HG03097 (cell line): ENCODE results near the gene HS6ST2.

Experiments used
- ATAC-seq: cut with Tn5 transposase; IDR thresholded peaks from one replicate; pipeline ENCODE4 v1.9.1; 2021; ENCODE audit not compliant: unreplicated experiment, low FRiP score

Gene HS6ST2

GRCh38 chrX:132624466-132624865, 334.0 kb downstream of the HS6ST2 start:
- no peak for ATAC-seq

DNA sequence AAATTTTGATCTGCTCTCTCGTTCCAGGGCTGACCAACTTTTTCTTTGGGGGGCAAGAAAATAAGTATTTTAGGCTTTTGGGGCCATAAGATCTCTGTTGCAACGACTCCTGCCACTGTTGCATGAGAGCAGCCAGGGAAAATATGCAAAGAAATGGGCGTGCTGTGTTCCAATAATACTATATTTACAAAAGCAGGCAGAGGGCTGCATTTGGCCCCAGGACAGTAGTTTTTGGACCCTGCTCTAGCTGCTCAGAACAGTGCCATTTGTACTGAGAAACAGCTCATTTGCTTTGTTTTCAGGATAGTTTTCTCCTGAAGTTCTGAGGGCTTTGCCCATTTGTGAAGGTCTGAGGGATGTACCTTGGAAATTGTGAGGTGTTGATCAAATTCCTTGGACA, 334.5 kb downstream of the HS6ST2 start:
- ATAC-seq, result no peak

GRCh38 chrX:132623300-132623699, 335.1 kb downstream of the HS6ST2 start:
- ATAC-seq, result no peak

DNA sequence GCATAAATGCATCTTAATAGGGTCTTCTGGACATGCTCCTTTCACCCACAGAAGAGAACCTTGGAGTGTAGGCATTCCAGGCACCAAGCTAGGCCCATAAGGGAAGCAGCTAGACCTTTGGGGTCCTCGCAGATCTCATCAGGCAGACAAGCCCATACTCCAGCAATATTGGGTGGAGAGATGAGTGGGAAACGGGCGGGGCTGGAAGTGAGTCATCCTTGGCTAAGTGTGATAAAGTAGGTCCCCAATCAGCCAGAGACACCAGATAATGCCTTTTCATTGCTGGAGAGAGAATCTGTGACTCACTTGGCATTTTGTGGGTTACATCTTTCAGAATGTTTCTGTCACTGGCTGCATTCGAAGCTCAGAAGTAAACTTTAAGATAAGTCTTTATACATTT, 336.3 kb downstream of the HS6ST2 start:
- ATAC-seq, result no peak

DNA sequence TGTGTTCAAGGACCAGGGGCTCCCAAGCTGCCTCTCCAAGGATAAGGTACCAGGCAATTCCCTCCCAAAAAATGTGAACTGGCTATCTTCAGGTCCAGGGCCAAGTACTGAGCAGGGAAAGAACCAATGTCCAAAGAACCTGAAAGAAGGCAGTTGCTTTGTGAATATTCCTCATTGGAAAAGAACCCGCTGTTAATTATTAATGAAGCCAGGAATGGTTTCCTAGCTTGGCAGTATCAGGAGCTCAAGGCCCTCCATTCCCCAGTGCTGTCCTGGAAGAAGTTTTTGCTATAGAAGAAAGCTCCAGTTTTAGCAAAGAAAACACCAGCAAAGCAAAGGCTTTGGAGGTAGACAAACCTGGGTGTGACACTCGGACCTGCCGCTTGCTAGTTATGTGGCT, 339.6 kb downstream of the HS6ST2 start:
- ATAC-seq, result no peak

DNA sequence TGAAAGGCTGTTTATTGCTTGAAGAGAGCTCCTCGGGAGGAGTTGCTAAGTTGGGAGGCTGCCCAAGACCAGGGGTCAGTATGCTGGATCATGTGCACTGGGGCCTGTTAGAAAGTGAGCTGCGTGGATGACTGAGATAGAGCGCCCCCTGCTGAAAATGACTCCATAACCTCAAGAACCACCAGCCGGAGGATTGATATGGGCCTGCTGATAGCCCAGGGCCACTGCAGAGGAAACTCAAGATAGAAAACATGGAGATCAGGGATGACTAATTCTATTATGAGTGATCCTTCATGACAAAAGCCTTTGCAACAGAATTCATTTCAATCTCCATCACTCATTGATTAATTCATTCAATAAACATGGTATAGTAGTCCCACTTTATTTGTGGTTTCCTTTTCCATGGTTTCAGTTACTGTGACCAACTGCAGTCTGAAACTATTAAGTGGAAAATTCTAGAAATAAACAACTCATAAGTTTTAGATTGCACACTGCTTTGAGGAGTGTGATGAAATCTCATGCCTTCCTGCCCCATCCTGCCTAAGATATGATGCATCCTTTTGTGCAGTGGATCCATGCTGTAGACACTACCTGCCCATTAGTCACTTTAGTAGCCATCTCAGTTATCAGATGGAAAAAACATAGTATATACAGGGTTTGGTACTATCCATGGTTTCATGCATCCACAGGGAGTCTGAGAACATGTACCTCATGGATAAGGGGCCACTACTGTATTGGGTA, 342.9 kb downstream of the HS6ST2 start:
- no peak for ATAC-seq

- ATAC-seq, result no peak
These were observed 344.1 kb downstream of the HS6ST2 start for GRCh38 chrX:132614297-132614696.

DNA sequence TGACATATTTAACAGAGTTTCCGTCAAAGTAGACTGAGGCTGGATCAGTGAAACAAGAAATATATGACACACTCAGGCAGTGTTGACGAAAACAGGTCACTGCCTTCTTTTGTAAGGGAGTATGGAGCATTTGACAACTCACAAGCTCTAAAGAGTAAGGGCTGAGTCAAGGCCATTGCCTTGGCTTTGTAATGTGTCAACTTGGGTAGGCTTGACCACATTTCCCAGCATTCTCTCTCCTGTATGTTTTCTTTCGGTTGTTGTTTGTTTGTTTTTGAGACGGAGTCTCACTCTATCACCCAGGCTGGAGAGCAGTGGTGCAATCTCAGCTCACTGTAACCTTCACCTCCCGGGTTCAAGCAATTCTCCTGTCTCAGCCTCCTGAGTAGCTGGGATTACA, 344.6 kb downstream of the HS6ST2 start:
- no peak for ATAC-seq

- ATAC-seq, result no peak
These were observed 345.4 kb downstream of the HS6ST2 start for GRCh38 chrX:132612821-132613564.

DNA sequence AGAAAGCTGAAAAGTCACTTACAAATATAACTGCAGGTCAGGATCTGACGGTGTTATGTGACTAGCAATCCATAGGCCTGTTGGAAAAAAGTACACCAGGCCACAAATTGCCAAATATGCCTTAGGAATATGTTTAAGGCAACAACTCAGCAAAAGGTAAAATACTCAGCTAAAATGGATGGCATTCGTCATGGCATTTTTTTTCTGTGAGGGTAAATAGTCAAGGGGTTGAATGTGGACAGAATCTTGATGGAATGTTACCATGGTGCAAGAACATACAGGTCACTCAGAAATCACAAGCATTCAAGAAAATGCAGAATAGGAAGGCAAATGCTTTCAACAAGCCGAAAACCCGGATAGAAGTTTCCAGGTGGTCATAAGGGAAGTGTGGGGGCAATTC, 347.9 kb downstream of the HS6ST2 start:
- ATAC-seq, result no peak

DNA sequence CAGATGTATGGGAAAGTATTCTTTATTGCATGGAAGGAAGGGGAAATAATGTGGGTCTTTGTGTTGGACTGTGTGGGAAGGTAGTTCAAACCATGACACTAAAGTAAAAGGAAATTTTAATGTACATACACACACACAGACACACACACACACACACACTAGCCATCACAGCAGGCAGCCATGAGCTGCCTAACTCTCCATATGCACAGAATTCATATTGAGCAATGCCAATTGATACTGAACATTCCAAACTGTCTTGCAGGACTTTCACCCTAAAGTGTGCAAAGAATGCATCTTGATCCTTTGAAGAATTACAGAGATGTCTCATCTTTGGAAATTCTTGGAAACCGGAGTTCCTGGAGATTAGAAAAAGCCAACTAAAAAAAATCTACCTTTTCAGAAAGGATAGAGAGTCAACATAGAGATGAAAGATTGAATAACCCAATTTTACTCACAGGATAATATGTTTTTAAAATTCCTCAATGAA, 349.0 kb downstream of the HS6ST2 start:
- ATAC-seq, result no peak

DNA sequence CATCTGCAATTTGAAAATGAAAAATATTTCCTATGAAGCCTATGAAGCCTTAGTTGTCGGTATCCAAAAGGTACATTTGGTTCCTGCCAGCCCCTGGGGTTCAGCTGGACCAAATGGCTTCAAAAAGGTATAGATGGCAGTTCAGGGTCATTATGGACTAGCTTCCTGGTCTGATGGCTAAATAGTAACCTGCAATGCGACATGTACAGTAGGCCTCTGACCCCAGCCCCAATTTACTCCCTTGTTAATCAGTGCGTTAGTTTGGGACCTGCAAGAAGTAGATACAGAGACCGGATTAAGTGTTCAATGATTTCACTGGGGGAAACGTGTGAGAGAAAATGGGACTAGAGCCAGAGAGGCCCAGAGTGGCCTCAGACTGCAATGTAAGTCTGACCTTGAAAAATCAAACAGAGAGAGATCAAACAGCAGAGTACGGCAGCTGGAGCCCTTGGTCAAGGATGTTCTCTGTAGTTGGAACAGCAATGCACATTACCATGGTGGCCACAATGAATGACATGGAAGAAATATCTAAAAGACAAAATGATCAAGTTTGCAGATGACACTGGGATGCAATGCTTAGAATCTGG, 354.6 kb downstream of the HS6ST2 start:
- no peak for ATAC-seq

DNA sequence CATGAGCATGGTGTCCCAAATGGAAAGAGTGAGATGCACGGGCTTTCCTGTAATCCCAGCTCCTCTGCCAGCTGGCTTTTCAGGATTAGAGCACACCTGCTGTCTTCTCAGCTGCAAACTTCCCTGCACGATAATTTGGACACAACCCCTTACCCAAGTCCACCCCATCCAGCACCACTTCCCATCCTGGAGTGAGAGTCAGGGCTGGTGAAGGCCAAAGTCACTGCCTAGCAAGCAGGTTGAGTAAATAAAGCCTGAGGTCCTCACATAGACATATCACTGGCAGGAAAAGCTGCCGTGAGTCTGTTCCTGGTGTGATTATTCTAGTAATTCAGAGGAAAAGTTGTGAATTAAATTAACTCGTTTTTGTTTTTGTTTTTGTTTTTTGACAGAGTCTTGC, 355.7 kb downstream of the HS6ST2 start:
- ATAC-seq, result no peak

DNA sequence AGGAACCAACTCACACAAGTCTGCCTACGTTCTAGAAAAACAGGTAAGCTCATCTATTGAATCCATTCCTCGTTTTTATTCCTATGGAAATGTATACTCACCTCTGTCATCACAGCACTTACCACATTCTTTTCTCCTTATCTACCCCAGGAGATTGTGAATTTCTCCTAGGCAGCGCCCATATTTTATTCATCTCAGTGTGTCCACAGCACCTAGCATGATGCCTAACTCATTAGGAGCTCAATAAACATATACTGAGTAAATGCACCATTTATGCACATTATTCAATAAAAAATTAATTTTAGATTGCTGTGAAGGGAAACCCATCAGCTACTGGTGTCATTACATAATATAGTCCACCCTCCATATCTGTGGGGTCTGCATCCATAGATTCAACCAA, 363.4 kb downstream of the HS6ST2 start:
- no peak for ATAC-seq

- no peak for ATAC-seq
These were observed 364.3 kb downstream of the HS6ST2 start for GRCh38 chrX:132594129-132594528.

DNA sequence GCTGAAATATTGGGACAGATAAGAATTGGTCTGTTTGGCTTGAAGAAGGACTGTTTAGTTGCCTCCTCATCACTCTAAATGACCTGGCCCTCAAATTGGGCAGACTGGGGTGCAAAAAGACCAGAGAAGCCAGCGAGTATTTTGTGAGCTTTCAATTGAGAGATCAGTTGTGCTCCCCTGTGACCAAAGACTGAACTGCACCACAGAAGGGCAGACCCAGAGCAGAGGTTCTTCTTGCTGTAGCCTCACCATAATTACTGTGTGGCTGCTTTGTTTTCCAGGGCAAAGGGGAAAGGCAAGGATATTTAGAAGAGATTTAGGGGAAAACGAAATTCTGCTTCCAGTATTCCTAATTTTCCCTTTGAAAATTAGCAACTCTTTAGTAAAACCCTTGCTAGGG, 365.5 kb downstream of the HS6ST2 start:
- no peak for ATAC-seq

DNA sequence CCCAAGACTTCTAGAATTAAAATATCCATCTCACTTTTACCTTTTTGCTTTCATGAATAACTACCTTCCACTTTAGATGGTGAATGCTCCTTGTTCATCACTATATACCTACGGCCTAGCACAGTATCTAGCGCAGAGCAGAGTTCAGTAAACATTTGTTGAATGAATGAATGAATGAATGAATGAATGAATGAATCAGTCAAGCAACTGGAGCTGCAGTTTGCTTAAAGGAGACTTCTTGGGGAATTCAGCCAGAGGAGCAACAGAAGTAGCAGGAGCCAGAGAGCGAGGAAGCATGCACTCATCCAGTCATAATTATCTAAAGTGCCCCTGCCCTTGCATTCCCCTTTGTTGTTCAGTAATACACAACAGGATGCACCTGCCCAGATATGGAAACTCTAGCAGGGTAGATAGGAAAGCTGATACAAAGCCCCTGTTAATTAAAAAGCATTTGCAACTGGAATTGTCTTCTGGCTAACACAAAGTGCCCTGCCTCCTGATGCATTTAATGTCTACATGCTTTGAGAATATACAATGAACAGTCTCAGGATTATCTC, 366.6 kb downstream of the HS6ST2 start:
- no peak for ATAC-seq

DNA sequence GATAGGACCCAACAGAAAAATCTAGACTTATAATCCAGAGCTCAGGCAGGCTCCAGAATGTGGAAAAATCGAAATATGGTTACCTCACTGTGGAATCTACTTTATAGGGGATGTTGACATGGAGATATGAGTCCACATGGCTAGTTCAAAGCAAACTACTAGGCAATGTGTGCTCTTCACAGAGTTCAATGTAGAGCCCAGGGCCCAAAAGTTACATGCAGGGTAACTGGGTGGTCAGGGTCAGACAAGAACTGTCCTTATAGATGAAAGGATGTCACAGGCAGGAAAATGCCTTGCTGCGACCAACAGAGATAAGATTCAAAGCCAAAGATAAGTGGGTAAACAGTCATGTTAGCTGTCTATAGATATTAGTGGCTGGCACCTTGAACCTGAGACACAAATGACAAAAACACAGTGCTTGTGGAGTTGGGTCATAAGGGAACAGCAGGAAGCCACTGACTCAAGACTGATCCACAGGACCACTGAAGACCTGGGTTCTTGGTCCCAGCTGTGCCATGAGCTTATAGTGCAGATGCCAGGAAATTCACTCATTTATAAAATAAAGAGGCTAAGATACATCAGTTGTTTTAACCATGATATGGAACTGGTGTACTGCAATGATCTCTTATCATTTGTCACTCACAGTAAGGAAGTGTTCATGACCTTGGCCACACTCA, 367.9 kb downstream of the HS6ST2 start:
- no peak for ATAC-seq

DNA sequence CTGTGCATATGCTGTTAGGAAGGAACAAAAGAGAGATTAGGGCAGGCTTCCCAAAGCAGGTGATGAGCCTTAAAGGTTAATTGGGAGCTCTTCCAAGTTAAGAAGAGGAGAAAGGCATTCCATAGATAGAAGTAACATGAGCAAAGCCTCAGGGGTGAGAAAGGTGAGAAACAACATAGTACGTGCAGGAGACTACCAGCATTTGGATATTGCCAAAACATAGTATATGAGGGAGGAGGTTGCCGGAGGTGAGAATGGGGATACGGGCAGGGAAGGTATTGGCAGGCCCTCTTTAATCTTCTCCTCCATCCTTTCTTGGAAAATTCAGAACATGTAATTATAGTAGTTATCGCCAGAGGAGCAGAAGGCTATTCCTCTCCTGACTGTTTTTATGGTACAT, 373.5 kb downstream of the HS6ST2 start:
- no peak for ATAC-seq

GRCh38 chrX:132576939-132577338, 381.5 kb downstream of the HS6ST2 start:
- ATAC-seq, result no peak
